ENCODE measurements around the gene AGAP1.

DNA sequence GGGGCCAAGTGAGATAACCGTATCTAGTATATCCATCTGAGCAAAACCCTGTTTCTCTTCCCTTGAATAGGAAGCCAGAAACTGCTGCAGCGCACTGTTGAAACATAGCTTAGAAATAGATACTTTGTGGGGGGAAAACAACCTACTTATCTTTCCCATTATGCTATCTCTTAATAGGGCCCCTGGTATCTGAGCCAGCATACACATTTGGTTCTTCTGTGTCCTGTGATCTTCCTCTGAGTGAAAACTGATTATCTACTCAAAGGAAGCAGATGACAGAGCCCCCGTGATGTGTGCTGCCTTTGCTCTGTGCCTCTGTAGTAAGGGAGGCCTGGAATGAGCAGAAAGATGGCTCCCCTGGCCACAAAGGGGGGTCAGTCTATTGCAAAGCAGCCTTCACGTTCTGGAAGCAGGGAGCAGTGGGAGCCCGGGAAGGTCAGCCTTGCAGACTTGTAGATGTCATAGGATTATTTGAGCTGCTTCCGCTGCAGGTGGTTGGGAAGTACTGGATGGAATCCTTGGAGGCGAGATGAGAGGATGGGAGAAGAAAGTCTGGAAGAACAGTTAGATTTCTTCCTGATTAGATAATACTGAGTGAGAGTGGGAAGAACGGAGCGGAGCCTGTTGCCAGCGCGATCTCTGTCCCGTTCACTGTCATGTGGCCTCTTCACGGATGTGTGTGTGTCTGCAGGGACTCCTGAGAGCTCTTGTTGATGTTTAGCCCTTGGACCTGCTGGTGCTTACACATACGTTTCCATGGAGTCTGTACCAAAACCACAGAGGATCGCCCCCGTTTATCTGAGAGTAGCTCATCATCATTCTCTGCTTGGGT, 150.1 kb downstream of the AGAP1 start:
- TF ChIP-seq CTCF (IDR thresholded peaks at IDR 0.05) (no peak), POLR2A (IDR thresholded peaks at IDR 0.05) (no peak)

Measured in uterus (tissue), 2 donors.